DOHH2 (cell line): Measurements from ENCODE around the gene OLFM1.

Experiments used
- EZH2phosphoT487 ChIP-seq: fragments of 200-600 bp; sonication (generic); IDR thresholded peaks from 2 replicates; pipeline ENCODE4 v1.6.1; 2017; ENCODE audit warnings: borderline replicate concordance, mild to moderate bottlenecking, antibody characterized with exemption, low read length, moderate library complexity, mixed read lengths
- TF ChIP-seq, protein P1 (sequence below): fragments of 200-600 bp; sonication (generic); IDR thresholded peaks from one replicate; pipeline ENCODE4 v1.5.1; 2014; ENCODE audit warnings: antibody characterized with exemption, mild to moderate bottlenecking, low read depth, low read length; ENCODE audit not compliant: poor library complexity, severe bottlenecking

DNA sequence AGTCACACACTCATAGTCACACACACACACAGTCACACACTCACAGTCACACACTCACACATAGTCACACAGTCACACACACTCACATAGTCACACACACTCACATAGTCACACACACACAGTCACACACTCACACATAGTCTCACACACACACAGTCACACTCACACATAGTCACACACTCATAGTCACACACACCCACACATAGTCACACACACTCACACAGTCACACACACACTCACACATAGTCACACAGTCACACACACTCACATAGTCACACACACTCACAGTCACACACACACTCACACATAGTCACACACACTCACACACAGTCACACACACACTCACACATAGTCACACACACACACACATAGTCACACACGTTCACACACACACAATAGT is 4.1 kb downstream of the OLFM1 start:
- TF ChIP-seq, protein P1, sequence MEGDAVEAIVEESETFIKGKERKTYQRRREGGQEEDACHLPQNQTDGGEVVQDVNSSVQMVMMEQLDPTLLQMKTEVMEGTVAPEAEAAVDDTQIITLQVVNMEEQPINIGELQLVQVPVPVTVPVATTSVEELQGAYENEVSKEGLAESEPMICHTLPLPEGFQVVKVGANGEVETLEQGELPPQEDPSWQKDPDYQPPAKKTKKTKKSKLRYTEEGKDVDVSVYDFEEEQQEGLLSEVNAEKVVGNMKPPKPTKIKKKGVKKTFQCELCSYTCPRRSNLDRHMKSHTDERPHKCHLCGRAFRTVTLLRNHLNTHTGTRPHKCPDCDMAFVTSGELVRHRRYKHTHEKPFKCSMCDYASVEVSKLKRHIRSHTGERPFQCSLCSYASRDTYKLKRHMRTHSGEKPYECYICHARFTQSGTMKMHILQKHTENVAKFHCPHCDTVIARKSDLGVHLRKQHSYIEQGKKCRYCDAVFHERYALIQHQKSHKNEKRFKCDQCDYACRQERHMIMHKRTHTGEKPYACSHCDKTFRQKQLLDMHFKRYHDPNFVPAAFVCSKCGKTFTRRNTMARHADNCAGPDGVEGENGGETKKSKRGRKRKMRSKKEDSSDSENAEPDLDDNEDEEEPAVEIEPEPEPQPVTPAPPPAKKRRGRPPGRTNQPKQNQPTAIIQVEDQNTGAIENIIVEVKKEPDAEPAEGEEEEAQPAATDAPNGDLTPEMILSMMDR: no peak
- TF ChIP-seq EZH2phosphoT487: no peak
